Trophoblast cell (in vitro differentiated cells and primary cell): ENCODE data around the gene RBM7.

Source experiments
- DNase-seq, 2 donors: peaks; one replicate each; pipeline ENCODE4 v3.0.0-alpha.2; 2016
- H2AFZ ChIP-seq: 2 replicates; pipeline ENCODE4 v1.6.1; 2013; ENCODE audit warnings: low read length, moderate library complexity, mild to moderate bottlenecking; ENCODE audit not compliant: insufficient read depth, poor library complexity
- H2AK5ac ChIP-seq: 2 replicates; pipeline ENCODE4 v1.6.1; 2013; ENCODE audit warnings: mild to moderate bottlenecking, low read length
- H2BK120ac ChIP-seq: 2 replicates; pipeline ENCODE4 v1.6.1; 2013; ENCODE audit warnings: low read length, mild to moderate bottlenecking, moderate library complexity; ENCODE audit not compliant: insufficient read depth, poor library complexity
- H2BK12ac ChIP-seq: 2 replicates; pipeline ENCODE4 v1.6.1; 2013; ENCODE audit warnings: mild to moderate bottlenecking, low read length, moderate library complexity
- H2BK5ac ChIP-seq: 2 replicates; pipeline ENCODE4 v1.6.1; 2013; ENCODE audit warnings: low read length, low read depth, moderate library complexity, mild to moderate bottlenecking; ENCODE audit not compliant: poor library complexity
- H3K14ac ChIP-seq: 2 replicates; pipeline ENCODE4 v1.6.1; 2013; ENCODE audit warnings: mild to moderate bottlenecking, low read length
- H3K18ac ChIP-seq: 2 replicates; pipeline ENCODE4 v1.6.1; 2013; ENCODE audit warnings: mild to moderate bottlenecking, low read length
- H3K23ac ChIP-seq: 2 replicates; pipeline ENCODE4 v1.6.1; 2013; ENCODE audit warnings: low read length
- H3K27ac ChIP-seq: 2 replicates; pipeline ENCODE4 v1.5.1; 2013; ENCODE audit warnings: low read depth, mild to moderate bottlenecking, inconsistent platforms, low read length, moderate library complexity
- H3K27me3 ChIP-seq: 2 replicates; pipeline ENCODE4 v1.6.1; 2013; ENCODE audit warnings: inconsistent platforms, mild to moderate bottlenecking, low read length, moderate library complexity; ENCODE audit not compliant: insufficient read depth
- H3K36me3 ChIP-seq, 2 experiments: 1 replicate in 1 of 2; 2 replicates in 1 of 2; pipeline ENCODE4 v1.6.1; 2013; ENCODE audit warnings: low read length in 2 of 2, mild to moderate bottlenecking in 2 of 2, moderate library complexity in 1 of 2; ENCODE audit not compliant: insufficient read depth in 2 of 2, control insufficient read depth in 1 of 2
- H3K4ac ChIP-seq: 2 replicates; pipeline ENCODE4 v1.6.1; 2013; ENCODE audit warnings: low read depth, mild to moderate bottlenecking, low read length, moderate library complexity
- H3K4me1 ChIP-seq, 2 experiments: 1 replicate in 1 of 2; 2 replicates in 1 of 2; pipeline ENCODE4 v1.6.1; 2013; ENCODE audit warnings: low read length in 2 of 2, mild to moderate bottlenecking in 2 of 2, moderate library complexity in 1 of 2; ENCODE audit not compliant: insufficient read depth in 2 of 2, control insufficient read depth in 1 of 2
- H3K4me2 ChIP-seq: 2 replicates; pipeline ENCODE4 v1.6.1; 2013; ENCODE audit warnings: inconsistent platforms, mild to moderate bottlenecking, low read length, moderate library complexity
- H3K4me3 ChIP-seq: 2 replicates; pipeline ENCODE4 v1.5.1; 2013; ENCODE audit warnings: mild to moderate bottlenecking, low read depth, low read length, inconsistent platforms
- H3K79me1 ChIP-seq: one replicate; pipeline ENCODE4 v1.6.1; 2013; ENCODE audit warnings: low read length
- H3K79me2 ChIP-seq: 2 replicates; pipeline ENCODE4 v1.6.1; 2013; ENCODE audit warnings: low read length, mild to moderate bottlenecking; ENCODE audit not compliant: control insufficient read depth, insufficient read depth, poor library complexity
- H3K9ac ChIP-seq: 2 replicates; pipeline ENCODE4 v1.6.1; 2013; ENCODE audit warnings: mild to moderate bottlenecking, low read length
- H3K9me3 ChIP-seq: 2 replicates; pipeline ENCODE4 v1.6.1; 2013; ENCODE audit warnings: low read depth, mild to moderate bottlenecking, control low read depth, inconsistent platforms, low read length; ENCODE audit not compliant: insufficient read depth
- H4K12ac ChIP-seq: 2 replicates; pipeline ENCODE4 v1.6.1; 2013; ENCODE audit warnings: low read depth, mild to moderate bottlenecking, low read length, moderate library complexity
- H4K8ac ChIP-seq: 2 replicates; pipeline ENCODE4 v1.6.1; 2013; ENCODE audit warnings: low read depth, mild to moderate bottlenecking, low read length, moderate library complexity
- H4K91ac ChIP-seq: one replicate; pipeline ENCODE4 v1.6.1; 2013; ENCODE audit warnings: low read depth, mild to moderate bottlenecking, low read length, moderate library complexity
- WGBS: extraction: QIAGEN DNeasy Blood & Tissue Kit; methylation state at CpG from one replicate; pipeline ENCODE4 v1.1.7; 2013; ENCODE audit warnings: missing lambda C conversion rate; ENCODE audit not compliant: insufficient read length, insufficient coverage; ENCODE audit errors: extremely low coverage; 5-methylcytosine and 5-hydroxymethylcytosine counted together

RBM7 gene

GRCh38 chr11:114397349-114397982 lies 3.0 kb upstream of the RBM7 start:
- H4K91ac ChIP-seq: no peak overlapping the region
- no peak overlapping the region for H3K14ac ChIP-seq
- no peak overlapping the region for H2BK12ac ChIP-seq
- no peak overlapping the region for H3K4me3 ChIP-seq
- H3K4me1 ChIP-seq: peaks cover 2% of the 10 kb centered on the region in 2 experiments
- no peak overlapping the region for H3K18ac ChIP-seq
- H3K79me1 ChIP-seq: peaks cover 13% of the 10 kb centered on the region
- H3K4me2 ChIP-seq: no peak overlapping the region
- H3K79me2 ChIP-seq: peaks cover 10% of the 10 kb centered on the region
- H3K36me3 ChIP-seq: no peaks in the 10 kb centered on the region
- H4K8ac ChIP-seq: no peak overlapping the region
- no peak overlapping the region for H2BK5ac ChIP-seq
- WGBS: 100% methylated on average over 1 of the region's 2 CpGs
- no peak for DNase-seq
- no peaks in the 10 kb centered on the region for H3K9me3 ChIP-seq
- H3K4ac ChIP-seq: no peak overlapping the region
- H2AK5ac ChIP-seq: no peak overlapping the region
- H3K27ac ChIP-seq: no peak overlapping the region
- no peak overlapping the region for H3K9ac ChIP-seq
- H3K23ac ChIP-seq: no peak overlapping the region
- H3K27me3 ChIP-seq: no peaks in the 10 kb centered on the region
- H2AFZ ChIP-seq: no peak overlapping the region
- H4K12ac ChIP-seq: no peak overlapping the region
- no peak overlapping the region for H2BK120ac ChIP-seq

GRCh38 chr11:114398303-114398920 lies 2.1 kb upstream of the RBM7 start:
- Histone ChIP-seq H3K4me2 (no peak overlapping the region), H3K4ac (no peak overlapping the region), H4K8ac (no peak overlapping the region), H3K14ac (no peak overlapping the region), H3K27me3 (no peaks in the 10 kb centered on the region), H4K91ac (no peak overlapping the region), H2BK120ac (no peak overlapping the region), H2AK5ac (no peak overlapping the region), H3K79me1 (peaks cover 13% of the 10 kb centered on the region), H3K9me3 (no peaks in the 10 kb centered on the region), H3K4me3 (no peak overlapping the region), H3K27ac (no peak overlapping the region), H2BK12ac (no peak overlapping the region), H2AFZ (no peak overlapping the region), H4K12ac (no peak overlapping the region), H3K36me3 (no peaks in the 10 kb centered on the region), H2BK5ac (no peak overlapping the region), H3K9ac (no peak overlapping the region), H3K4me1 (peaks cover 2% of the 10 kb centered on the region in 2 experiments), H3K79me2 (peaks cover 11% of the 10 kb centered on the region), H3K23ac (no peak overlapping the region), H3K18ac (no peak overlapping the region)
- WGBS: no CpG with 5 or more reads among the region's 4 CpGs
- no peak for DNase-seq

- H3K14ac ChIP-seq: peak overlapping the region; percentile 91
- peak overlapping the region; percentile 77 for H3K4me3 ChIP-seq
- H3K79me2 ChIP-seq: peaks cover 11% of the 10 kb centered on the region
- no CpG with 5 or more reads among the region's 29 CpGs for WGBS
- H2AFZ ChIP-seq: peak overlapping the region; percentile 18
- peak overlapping the region; percentile 88 for H4K91ac ChIP-seq
- peak overlapping the region; percentile 66 for H3K4ac ChIP-seq
- peak overlapping the region; percentile 97 for H3K27ac ChIP-seq
- H2BK12ac ChIP-seq: peak overlapping the region; percentile 28
- peak overlapping the region; percentile 61 for H2AK5ac ChIP-seq
- no peaks in the 10 kb centered on the region for H3K9me3 ChIP-seq
- DNase-seq: no peak
- H4K12ac ChIP-seq: peak overlapping the region; percentile 82
- peak overlapping the region; percentile 71 for H2BK120ac ChIP-seq
- H3K36me3 ChIP-seq: peaks cover 0 to 2% of the 10 kb centered on the region in 2 experiments
- H3K4me1 ChIP-seq: peaks cover 2 to 3% of the 10 kb centered on the region in 2 experiments
- H3K9ac ChIP-seq: peak overlapping the region; percentile 88
- H4K8ac ChIP-seq: peak overlapping the region; percentile 94
- peak overlapping the region; percentile 92 for H3K18ac ChIP-seq
- peak overlapping the region; percentile 91 for H2BK5ac ChIP-seq
- H3K23ac ChIP-seq: no peak overlapping the region
- H3K27me3 ChIP-seq: no peaks in the 10 kb centered on the region
- H3K4me2 ChIP-seq: peak overlapping the region; percentile 59
- peaks cover 13% of the 10 kb centered on the region for H3K79me1 ChIP-seq
Measured at GRCh38 chr11:114399490-114400215, 813 bp upstream of the RBM7 start.

- Histone ChIP-seq H3K4me3 (peak overlapping the region; percentile 76), H2AFZ (peak overlapping the region; percentile 24), H4K8ac (peak overlapping the region; percentile 87), H3K27ac (peak overlapping the region; percentile 84), H3K4ac (peak overlapping the region; percentile 98), H4K91ac (peak overlapping the region; percentile 93), H3K9ac (peak overlapping the region; percentile 83), H3K14ac (peak overlapping the region; percentile 83), H3K27me3 (no peaks in the 10 kb centered on the region), H3K36me3 (peaks cover 0 to 4% of the 10 kb centered on the region in 2 experiments), H3K79me2 (peaks cover 11% of the 10 kb centered on the region), H2BK120ac (peak overlapping the region; percentile 85), H2BK5ac (peak overlapping the region; percentile 96), H3K9me3 (no peaks in the 10 kb centered on the region), H4K12ac (peak overlapping the region; percentile 89), H3K79me1 (peaks cover 13% of the 10 kb centered on the region), H3K4me2 (peak overlapping the region; percentile 32), H2AK5ac (peak overlapping the region; percentile 33), H3K23ac (no peak overlapping the region), H3K4me1 (peaks cover 0 to 1% of the 10 kb centered on the region in 2 experiments), H3K18ac (peak overlapping the region; percentile 88), H2BK12ac (no peak overlapping the region)
- no peak for DNase-seq
- WGBS: no CpG with 5 or more reads among the region's 8 CpGs
Measured at GRCh38 chr11:114400915-114401223, 403 bp downstream of the RBM7 start.
